ENCODE measurements around the gene CA14.
"Not testable (repeated sequence)": the region's sequence is repeated elsewhere in the genome, so short reads cannot be mapped to it uniquely, and the experiment has no call there.

CA14 gene

GRCh38 chr1:150225546-150225945, 32.0 kb upstream of the CA14 start:
- Histone ChIP-seq H3K36me3 (ENCODE audit: control insufficient read depth, insufficient read depth, low read length) (peaks cover 15% of the 10 kb centered on the region; the same call in 1 of the 2 replicates), H3K4me3 (ENCODE audit: low read length) (no peak overlapping the region), H3K4me1 (ENCODE audit: control insufficient read depth, insufficient read depth, low read length) (no peaks in the 10 kb centered on the region), H3K27ac (ENCODE audit: low read length) (no peak overlapping the region), H3K27me3 (ENCODE audit: control insufficient read depth, insufficient read depth, low read length) (no peaks in the 10 kb centered on the region), H3K9me3 (ENCODE audit: control insufficient read depth, insufficient read depth, low read length) (no peaks in the 10 kb centered on the region)
- no CpG with 5 or more reads among the region's 1 CpG for whole genome bisulfite sequencing (ENCODE audit: insufficient coverage, insufficient read length)
- DNase-seq (ENCODE audit: low read depth, low spot score): no peak

- 100% methylated on average over 2 of the region's 2 CpGs for WGBS (ENCODE audit: insufficient coverage, insufficient read length)
- Histone ChIP-seq H3K4me1 (ENCODE audit: control insufficient read depth, insufficient read depth, low read length) (no peaks in the 10 kb centered on the region), H3K27me3 (ENCODE audit: control insufficient read depth, insufficient read depth, low read length) (no peaks in the 10 kb centered on the region), H3K27ac (ENCODE audit: low read length) (no peak overlapping the region), H3K4me3 (ENCODE audit: low read length) (no peak overlapping the region), H3K9me3 (ENCODE audit: control insufficient read depth, insufficient read depth, low read length) (no peaks in the 10 kb centered on the region), H3K36me3 (ENCODE audit: control insufficient read depth, insufficient read depth, low read length) (peaks cover 15% of the 10 kb centered on the region; the same call in 1 of the 2 replicates)
- no peak for DNase-seq (ENCODE audit: low read depth, low spot score)
These were observed 31.1 kb upstream of the CA14 start for GRCh38 chr1:150226486-150226885.

GRCh38 chr1:150227228-150227627, 30.3 kb upstream of the CA14 start:
- H3K27ac ChIP-seq (ENCODE audit: low read length): no peak overlapping the region
- H3K27me3 ChIP-seq (ENCODE audit: control insufficient read depth, insufficient read depth, low read length): no peaks in the 10 kb centered on the region
- no peaks in the 10 kb centered on the region for H3K4me1 ChIP-seq (ENCODE audit: control insufficient read depth, insufficient read depth, low read length)
- no peak overlapping the region for H3K4me3 ChIP-seq (ENCODE audit: low read length)
- H3K9me3 ChIP-seq (ENCODE audit: control insufficient read depth, insufficient read depth, low read length): no peaks in the 10 kb centered on the region
- no peak for DNase-seq (ENCODE audit: low read depth, low spot score)
- H3K36me3 ChIP-seq (ENCODE audit: control insufficient read depth, insufficient read depth, low read length): peaks cover 15% of the 10 kb centered on the region; the same call in 1 of the 2 replicates

- H3K27me3 ChIP-seq (ENCODE audit: control insufficient read depth, insufficient read depth, low read length); H3K4me1 ChIP-seq (ENCODE audit: control insufficient read depth, insufficient read depth, low read length); H3K9me3 ChIP-seq (ENCODE audit: control insufficient read depth, insufficient read depth, low read length); H3K27ac ChIP-seq (ENCODE audit: low read length); H3K4me3 ChIP-seq (ENCODE audit: low read length); DNase-seq (ENCODE audit: low read depth, low spot score): not testable (repeated sequence)
- WGBS (ENCODE audit: insufficient coverage, insufficient read length): no CpG with 5 or more reads among the region's 10 CpGs
- peaks cover 15% of the 10 kb centered on the region; the same call in 1 of the 2 replicates for H3K36me3 ChIP-seq (ENCODE audit: control insufficient read depth, insufficient read depth, low read length)
These were observed 29.3 kb upstream of the CA14 start for GRCh38 chr1:150228246-150228645.

GRCh38 chr1:150232921-150233320, 24.7 kb upstream of the CA14 start:
- H3K36me3 ChIP-seq (ENCODE audit: control insufficient read depth, insufficient read depth, low read length); H3K9me3 ChIP-seq (ENCODE audit: control insufficient read depth, insufficient read depth, low read length); H3K27ac ChIP-seq (ENCODE audit: low read length); H3K4me1 ChIP-seq (ENCODE audit: control insufficient read depth, insufficient read depth, low read length); H3K4me3 ChIP-seq (ENCODE audit: low read length); DNase-seq (ENCODE audit: low read depth, low spot score); H3K27me3 ChIP-seq (ENCODE audit: control insufficient read depth, insufficient read depth, low read length): not testable (repeated sequence)
- no CpG with 5 or more reads among the region's 10 CpGs for WGBS (ENCODE audit: insufficient coverage, insufficient read length)

GRCh38 chr1:150233359-150234308, 23.9 kb upstream of the CA14 start:
- no peaks in the 10 kb centered on the region for H3K27me3 ChIP-seq (ENCODE audit: control insufficient read depth, insufficient read depth, low read length)
- H3K27ac ChIP-seq (ENCODE audit: low read length): no peak overlapping the region
- no peak overlapping the region; the same call in 1 of the 2 replicates for H3K4me3 ChIP-seq (ENCODE audit: low read length)
- no peaks in the 10 kb centered on the region for H3K4me1 ChIP-seq (ENCODE audit: control insufficient read depth, insufficient read depth, low read length)
- DNase-seq (ENCODE audit: low read depth, low spot score): no peak
- H3K36me3 ChIP-seq (ENCODE audit: control insufficient read depth, insufficient read depth, low read length): peaks cover 2% of the 10 kb centered on the region; the same call in 1 of the 2 replicates
- WGBS (ENCODE audit: insufficient coverage, insufficient read length): no CpG with 5 or more reads among the region's 15 CpGs
- no peaks in the 10 kb centered on the region for H3K9me3 ChIP-seq (ENCODE audit: control insufficient read depth, insufficient read depth, low read length)

GRCh38 chr1:150234309-150234565, 23.3 kb upstream of the CA14 start:
- no peak overlapping the region for H3K27ac ChIP-seq (ENCODE audit: low read length)
- no CpG with 5 or more reads among the region's 9 CpGs for WGBS (ENCODE audit: insufficient coverage, insufficient read length)
- H3K27me3 ChIP-seq (ENCODE audit: control insufficient read depth, insufficient read depth, low read length): no peaks in the 10 kb centered on the region
- H3K9me3 ChIP-seq (ENCODE audit: control insufficient read depth, insufficient read depth, low read length): no peaks in the 10 kb centered on the region
- H3K4me1 ChIP-seq (ENCODE audit: control insufficient read depth, insufficient read depth, low read length): no peaks in the 10 kb centered on the region
- DNase-seq (ENCODE audit: low read depth, low spot score): no peak
- peak overlapping the region; percentile 90; the same call in 1 of the 2 replicates for H3K4me3 ChIP-seq (ENCODE audit: low read length)
- peaks cover 2% of the 10 kb centered on the region; the same call in 1 of the 2 replicates for H3K36me3 ChIP-seq (ENCODE audit: control insufficient read depth, insufficient read depth, low read length)

GRCh38 chr1:150234566-150235293, 22.8 kb upstream of the CA14 start:
- no CpG with 5 or more reads among the region's 78 CpGs for WGBS (ENCODE audit: insufficient coverage, insufficient read length)
- no peaks in the 10 kb centered on the region for H3K27me3 ChIP-seq (ENCODE audit: control insufficient read depth, insufficient read depth, low read length)
- H3K4me3 ChIP-seq (ENCODE audit: low read length): peak overlapping the region; percentile 90
- H3K9me3 ChIP-seq (ENCODE audit: control insufficient read depth, insufficient read depth, low read length): no peaks in the 10 kb centered on the region
- no peaks in the 10 kb centered on the region for H3K36me3 ChIP-seq (ENCODE audit: control insufficient read depth, insufficient read depth, low read length)
- no peak overlapping the region for H3K27ac ChIP-seq (ENCODE audit: low read length)
- H3K4me1 ChIP-seq (ENCODE audit: control insufficient read depth, insufficient read depth, low read length): no peaks in the 10 kb centered on the region
- DNase-seq (ENCODE audit: low read depth, low spot score): no peak

- peak overlapping the region; percentile 90 for H3K4me3 ChIP-seq (ENCODE audit: low read length)
- DNase-seq (ENCODE audit: low read depth, low spot score): no peak
- no peaks in the 10 kb centered on the region for H3K27me3 ChIP-seq (ENCODE audit: control insufficient read depth, insufficient read depth, low read length)
- no peaks in the 10 kb centered on the region for H3K9me3 ChIP-seq (ENCODE audit: control insufficient read depth, insufficient read depth, low read length)
- H3K36me3 ChIP-seq (ENCODE audit: control insufficient read depth, insufficient read depth, low read length): no peaks in the 10 kb centered on the region
- no peaks in the 10 kb centered on the region for H3K4me1 ChIP-seq (ENCODE audit: control insufficient read depth, insufficient read depth, low read length)
- no CpG with 5 or more reads among the region's 27 CpGs for WGBS (ENCODE audit: insufficient coverage, insufficient read length)
- H3K27ac ChIP-seq (ENCODE audit: low read length): no peak overlapping the region
These were observed 22.2 kb upstream of the CA14 start for GRCh38 chr1:150235294-150235851.

- DNase-seq (ENCODE audit: low read depth, low spot score): peak; percentile 97
- Histone ChIP-seq H3K27ac (ENCODE audit: low read length) (no peak within 1 kb of the TSS), H3K4me1 (ENCODE audit: control insufficient read depth, insufficient read depth, low read length) (no peaks in the 10 kb centered on the region), H3K9me3 (ENCODE audit: control insufficient read depth, insufficient read depth, low read length) (no peaks in the 10 kb centered on the region), H3K4me3 (ENCODE audit: low read length) (peak within 1 kb of the TSS; percentile 90), H3K36me3 (ENCODE audit: control insufficient read depth, insufficient read depth, low read length) (no peaks in the 10 kb centered on the region), H3K27me3 (ENCODE audit: control insufficient read depth, insufficient read depth, low read length) (no peaks in the 10 kb centered on the region)
- no CpG with 5 or more reads among the region's 33 CpGs for WGBS (ENCODE audit: insufficient coverage, insufficient read length)
These were observed 21.5 kb upstream of the CA14 start, which contains the start of gene ANP32E for GRCh38 chr1:150235852-150236613. Gene ANP32E (minus strand): TSS chr1:150236112. CDS start chr1:150235786, 326 bp downstream.

Measured in iPS DF 6.9 (cell line).